ENCODE results near the gene GLCCI1.

- TF ChIP-seq, protein P1, sequence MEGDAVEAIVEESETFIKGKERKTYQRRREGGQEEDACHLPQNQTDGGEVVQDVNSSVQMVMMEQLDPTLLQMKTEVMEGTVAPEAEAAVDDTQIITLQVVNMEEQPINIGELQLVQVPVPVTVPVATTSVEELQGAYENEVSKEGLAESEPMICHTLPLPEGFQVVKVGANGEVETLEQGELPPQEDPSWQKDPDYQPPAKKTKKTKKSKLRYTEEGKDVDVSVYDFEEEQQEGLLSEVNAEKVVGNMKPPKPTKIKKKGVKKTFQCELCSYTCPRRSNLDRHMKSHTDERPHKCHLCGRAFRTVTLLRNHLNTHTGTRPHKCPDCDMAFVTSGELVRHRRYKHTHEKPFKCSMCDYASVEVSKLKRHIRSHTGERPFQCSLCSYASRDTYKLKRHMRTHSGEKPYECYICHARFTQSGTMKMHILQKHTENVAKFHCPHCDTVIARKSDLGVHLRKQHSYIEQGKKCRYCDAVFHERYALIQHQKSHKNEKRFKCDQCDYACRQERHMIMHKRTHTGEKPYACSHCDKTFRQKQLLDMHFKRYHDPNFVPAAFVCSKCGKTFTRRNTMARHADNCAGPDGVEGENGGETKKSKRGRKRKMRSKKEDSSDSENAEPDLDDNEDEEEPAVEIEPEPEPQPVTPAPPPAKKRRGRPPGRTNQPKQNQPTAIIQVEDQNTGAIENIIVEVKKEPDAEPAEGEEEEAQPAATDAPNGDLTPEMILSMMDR (IDR thresholded peaks at IDR 0.05): no peak
- no peak for TF ChIP-seq EP300 (IDR thresholded peaks at IDR 0.05)
Observed at GRCh38 chr7:7923818-7924217, 44.8 kb upstream of the GLCCI1 start.
